DOHH2 (cell line): ENCODE data around the gene CCDC112.
A peak's percentile ranks its signal among the peaks of the same experiment; 100 is the strongest.
"Not testable (repeated sequence)": the region's sequence is repeated elsewhere in the genome, so short reads cannot be mapped to it uniquely, and the experiment has no call there.

Experiments used
- H3F3A ChIP-seq: fragments of 200-600 bp; sonication (generic), shearing (Covaris generic); 2 replicates; pipeline ENCODE4 v1.6.0; 2016; ENCODE audit warnings: antibody characterized with exemption, mild to moderate bottlenecking; ENCODE audit not compliant: control insufficient read depth, insufficient read depth
- H3K27ac ChIP-seq: fragments of 200-600 bp; sonication (generic); 2 replicates; pipeline ENCODE4 v1.5.1; 2014; ENCODE audit warnings: low read depth, mild to moderate bottlenecking, low read length, moderate library complexity
- H3K27me3 ChIP-seq: fragments of 200-600 bp; sonication (generic); 2 replicates; pipeline ENCODE4 v1.6.1; 2014; ENCODE audit warnings: mild to moderate bottlenecking, low read length, mixed read lengths; ENCODE audit not compliant: control insufficient read depth
- H3K36me3 ChIP-seq: fragments of 200-600 bp; sonication (generic); 2 replicates; pipeline ENCODE4 v1.6.1; 2014; ENCODE audit warnings: mild to moderate bottlenecking, low read length, moderate library complexity, mixed read lengths; ENCODE audit not compliant: control insufficient read depth
- H3K4me1 ChIP-seq: fragments of 200-600 bp; sonication (generic); 2 replicates; pipeline ENCODE4 v1.6.1; 2014; ENCODE audit warnings: mild to moderate bottlenecking, low read length, mixed read lengths; ENCODE audit not compliant: control insufficient read depth
- H3K4me2 ChIP-seq: fragments of 200-600 bp; sonication (generic); 2 replicates; pipeline ENCODE4 v1.6.0; 2014; ENCODE audit warnings: mild to moderate bottlenecking, low read length, moderate library complexity
- H3K4me3 ChIP-seq: fragments of 200-600 bp; sonication (generic); 2 replicates; pipeline ENCODE4 v1.5.1; 2014; ENCODE audit warnings: mild to moderate bottlenecking, low read length, mixed read lengths
- H3K79me2 ChIP-seq: fragments of 200-600 bp; sonication (generic); 2 replicates; pipeline ENCODE4 v1.6.1; 2014; ENCODE audit warnings: mild to moderate bottlenecking, low read length, mixed read lengths; ENCODE audit not compliant: control insufficient read depth
- H3K9me2 ChIP-seq: fragments of 200-600 bp; sonication (generic); replicated peaks from 2 replicates; pipeline ENCODE4 v1.6.1; 2014; ENCODE audit warnings: mild to moderate bottlenecking, low read length, mixed read lengths; ENCODE audit not compliant: control insufficient read depth
- H3K9me3 ChIP-seq: fragments of 200-600 bp; sonication (generic); 2 replicates; pipeline ENCODE4 v1.6.1; 2014; ENCODE audit warnings: antibody characterized with exemption, low read length, mixed read lengths; ENCODE audit not compliant: control insufficient read depth, insufficient read depth
- H4K20me1 ChIP-seq: fragments of 200-600 bp; sonication (generic); 2 replicates; pipeline ENCODE4 v1.6.0; 2014; ENCODE audit warnings: low read depth, mild to moderate bottlenecking, antibody characterized with exemption, low read length, moderate library complexity; ENCODE audit not compliant: control insufficient read depth, insufficient read depth
- CTCF ChIP-seq: fragments of 200-600 bp; sonication (generic); IDR thresholded peaks from one replicate; pipeline ENCODE4 v1.5.1; 2014; ENCODE audit warnings: antibody characterized with exemption, mild to moderate bottlenecking, low read depth, low read length; ENCODE audit not compliant: poor library complexity, severe bottlenecking
- EZH2phosphoT487 ChIP-seq: fragments of 200-600 bp; sonication (generic); IDR thresholded peaks from 2 replicates; pipeline ENCODE4 v1.6.1; 2017; ENCODE audit warnings: borderline replicate concordance, mild to moderate bottlenecking, antibody characterized with exemption, low read length, moderate library complexity, mixed read lengths

CCDC112 gene

DNA sequence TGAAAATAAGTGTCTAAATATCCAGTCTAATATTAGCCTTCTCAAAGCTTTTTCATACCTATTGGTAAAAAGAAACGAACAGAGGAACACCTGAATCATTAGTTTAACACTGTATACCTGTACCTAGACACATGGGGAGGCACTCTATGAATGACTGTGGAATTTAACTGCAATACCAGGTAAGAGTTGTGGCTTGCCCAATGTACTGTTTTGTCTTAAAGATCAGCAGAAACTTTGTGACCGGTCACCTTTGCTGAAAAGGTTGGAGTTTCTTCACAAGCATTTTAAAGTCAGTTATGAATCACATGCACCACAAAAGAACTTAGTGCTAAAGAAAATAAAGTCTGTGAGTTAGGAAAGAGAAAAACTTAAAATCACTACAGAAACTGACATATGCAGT is 36.2 kb downstream of the CCDC112 start:
- H3F3A ChIP-seq: no peaks in the 10 kb centered on the region
- peaks cover 16% of the 10 kb centered on the region; the same call in 1 of the 2 replicates for H3K36me3 ChIP-seq
- peak overlapping the region; percentile 73 for H3K4me2 ChIP-seq
- H3K9me2 ChIP-seq: no peaks in the 10 kb centered on the region
- H3K4me1 ChIP-seq: peaks cover 24% of the 10 kb centered on the region
- no peak overlapping the region for H3K27ac ChIP-seq
- no peaks in the 10 kb centered on the region for H3K27me3 ChIP-seq
- H3K4me3 ChIP-seq: peak overlapping the region; percentile 77
- peaks cover 73% of the 10 kb centered on the region for H3K79me2 ChIP-seq
- no peaks in the 10 kb centered on the region for H4K20me1 ChIP-seq
- no peak for TF ChIP-seq EZH2phosphoT487
- TF ChIP-seq CTCF: no peak
- H3K9me3 ChIP-seq: no peaks in the 10 kb centered on the region

GRCh38 chr5:115257981-115258380 is 38.5 kb downstream of the CCDC112 start:
- H3K27ac ChIP-seq: no peak overlapping the region
- TF ChIP-seq CTCF: no peak
- no peak for TF ChIP-seq EZH2phosphoT487

DNA sequence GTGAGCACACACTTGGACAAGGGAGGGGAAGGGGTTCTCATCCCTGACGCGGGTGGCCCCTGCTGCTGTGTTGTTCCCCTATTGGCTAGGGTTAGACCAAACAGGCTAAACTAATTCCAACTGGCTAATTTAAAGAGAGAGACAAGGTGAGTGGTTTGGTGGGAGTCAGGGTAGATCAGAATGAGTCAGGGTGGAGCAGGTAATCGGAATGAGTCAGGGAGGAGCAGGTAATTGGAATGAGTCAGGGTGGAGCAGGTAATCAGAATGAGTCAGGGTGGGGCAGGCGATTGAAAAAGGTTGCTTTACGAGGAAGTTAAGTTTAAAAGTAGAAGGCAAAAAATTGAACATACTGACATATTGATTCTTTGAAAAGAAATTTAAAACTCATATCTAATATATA is 47.1 kb downstream of the CCDC112 start:
- H4K20me1 ChIP-seq, H3K9me3 ChIP-seq: not testable (repeated sequence)
- peaks cover 35% of the 10 kb centered on the region for H3K79me2 ChIP-seq

More at GRCh38 chr5:115257981-115258380, 38.5 kb downstream of the CCDC112 start:
- Histone ChIP-seq H3K27me3 (no peaks in the 10 kb centered on the region), H3K9me3 (no peaks in the 10 kb centered on the region), H3K4me1 (peaks cover 19% of the 10 kb centered on the region), H3K36me3 (peaks cover 16% of the 10 kb centered on the region; the same call in 1 of the 2 replicates), H4K20me1 (no peaks in the 10 kb centered on the region), H3F3A (no peaks in the 10 kb centered on the region), H3K9me2 (no peaks in the 10 kb centered on the region), H3K79me2 (peaks cover 94% of the 10 kb centered on the region), H3K4me2 (no peak overlapping the region), H3K4me3 (no peak overlapping the region)

DNA sequence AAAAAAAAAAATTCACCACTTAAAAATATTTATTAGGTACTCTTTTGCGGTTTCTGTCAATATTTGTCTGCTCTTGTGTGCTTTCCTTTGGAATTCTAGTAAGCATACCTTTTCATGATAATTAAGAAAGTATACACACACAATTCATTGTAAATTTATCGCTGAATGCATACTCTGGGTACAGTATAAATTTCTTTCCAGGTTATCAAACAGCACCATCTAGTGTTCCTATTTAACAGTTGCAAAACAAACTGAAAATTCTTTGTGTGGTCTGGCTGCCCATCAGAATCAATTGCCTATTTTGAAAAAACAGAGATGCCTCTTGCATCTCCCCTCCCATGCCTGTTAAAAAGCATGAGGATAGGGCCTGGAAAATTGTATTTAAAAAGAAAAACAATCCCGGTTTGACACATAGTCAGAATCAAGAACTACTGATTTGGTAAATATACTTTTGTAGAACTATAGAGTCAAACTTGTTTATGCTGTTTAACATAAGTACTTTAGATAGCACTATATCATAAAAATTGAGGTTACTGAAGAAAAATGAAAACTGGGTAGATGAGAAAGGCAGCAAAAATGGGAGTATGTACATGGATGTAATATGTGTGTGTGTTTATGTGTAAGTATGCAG is 50.0 kb downstream of the CCDC112 start:
- no peak overlapping the region for H3K4me3 ChIP-seq
- no peak overlapping the region for H3K27ac ChIP-seq
- peaks cover 8% of the 10 kb centered on the region; the same call in 1 of the 2 replicates for H3F3A ChIP-seq
- H3K79me2 ChIP-seq: peaks cover 13% of the 10 kb centered on the region
- peaks cover 15% of the 10 kb centered on the region; the same call in 1 of the 2 replicates for H3K36me3 ChIP-seq
- H3K9me2 ChIP-seq: no peaks in the 10 kb centered on the region
- H3K4me2 ChIP-seq: no peak overlapping the region
- no peaks in the 10 kb centered on the region for H3K27me3 ChIP-seq
- TF ChIP-seq EZH2phosphoT487 (no peak), CTCF (peak; percentile 71)
- no peaks in the 10 kb centered on the region for H3K9me3 ChIP-seq
- H3K4me1 ChIP-seq: peaks cover 10% of the 10 kb centered on the region
- no peaks in the 10 kb centered on the region; the same call in 1 of the 2 replicates for H4K20me1 ChIP-seq

More for the DNA sequence above, 47.1 kb downstream of the CCDC112 start:
- not testable (repeated sequence) for H3F3A ChIP-seq, H3K4me3 ChIP-seq, H3K4me2 ChIP-seq, H3K27me3 ChIP-seq, H3K9me2 ChIP-seq, H3K4me1 ChIP-seq, H3K27ac ChIP-seq
- H3K36me3 ChIP-seq: peaks cover 14% of the 10 kb centered on the region; the same call in 1 of the 2 replicates
